A549 (cell line): Measurements from ENCODE around the gene PBX2.

ENCODE experiments used
- CHD2 ChIP-seq: fragments of 150-350 bp; IDR thresholded peaks from 2 replicates; pipeline ENCODE4 v1.6.1; 2014; ENCODE audit warnings: low read length; ENCODE audit not compliant: partially characterized antibody
- CHD4 ChIP-seq: fragments of 200-600 bp; sonication (generic); IDR thresholded peaks from 2 replicates; pipeline ENCODE4 v1.6.1; 2016; ENCODE audit warnings: antibody characterized with exemption, mild to moderate bottlenecking, borderline replicate concordance
- CTCF ChIP-seq: fragments of >200 bp; sonication (Bioruptor Twin); formaldehyde crosslinking; IDR thresholded peaks from 3 replicates; pipeline ENCODE4 v1.5.1; 2016
- FOSL2 ChIP-seq, 2 experiments: fragments of 450-650 bp in 1 of 2; fragments of >200 bp in 1 of 2; sonication (Bioruptor Twin) in 1 of 2; formaldehyde crosslinking; IDR thresholded peaks; 2 replicates each; pipeline versions ENCODE4 v1.5.0 to v1.6.1; 2016 to 2020; ENCODE audit warnings: mild to moderate bottlenecking in 1 of 2, moderate library complexity in 1 of 2
- HOXA7 ChIP-seq: fragments of 250-450 bp; sonication (Bioruptor Pico); IDR thresholded peaks from 2 replicates; pipeline ENCODE4 v1.5.0; 2020; ENCODE audit warnings: mild to moderate bottlenecking, moderate library complexity
- JUN ChIP-seq, 2 experiments: fragments of >200 bp; sonication (Bioruptor Twin); formaldehyde crosslinking; IDR thresholded peaks; 2 replicates in 1 of 2; 3 replicates in 1 of 2; pipeline ENCODE4 v1.6.1; 2016 to 2017
- POLR2A ChIP-seq: IDR thresholded peaks from 2 replicates; pipeline ENCODE4 v1.6.1; 2012; ENCODE audit warnings: mild to moderate bottlenecking, low read length
- SREBF2 ChIP-seq: fragments of 450-650 bp; IDR thresholded peaks from 2 replicates; pipeline ENCODE4 v1.6.1; 2014; ENCODE audit warnings: mild to moderate bottlenecking, moderate library complexity
- TP53 ChIP-seq: fragments of 250-450 bp; sonication (Bioruptor Pico); IDR thresholded peaks from 2 replicates; pipeline ENCODE4 v1.5.0; 2021; ENCODE audit warnings: mild to moderate bottlenecking, moderate library complexity

- no peak for TF ChIP-seq FOSL2 (IDR thresholded peaks at IDR 0.05)
- TF ChIP-seq FOSL2 (CRISPR knock-in tag; IDR thresholded peaks at IDR 0.05) = no peak
- no peak for TF ChIP-seq JUN (IDR thresholded peaks at IDR 0.05)
- no peak for TF ChIP-seq HOXA7 (CRISPR knock-in tag)
- TF ChIP-seq SREBF2 = no peak
- TF ChIP-seq CTCF = no peak
- no peak for TF ChIP-seq CHD4
- no peak for TF ChIP-seq CHD2
- TF ChIP-seq POLR2A = no peak
- TF ChIP-seq TP53 = no peak
These were observed 18.8 kb downstream of the PBX2 start for GRCh38 chr6:32171234-32171633.
